Measurements from ENCODE around the gene SPOCD1. TPM values are rescaled to one million over a fixed set of nuclear protein-coding genes. Genes with fewer than 3 reads are reported as not detected.
A peak's percentile ranks its signal among the peaks of the same experiment; 100 is the strongest.

SPOCD1 gene
- polyA plus RNA-seq, 1 of the 3 experiments (the other 2 are of a cell fraction): 10.7 TPM

- Histone ChIP-seq H3K79me2 (ENCODE audit: insufficient read depth) (peaks cover 17% of the 10 kb centered on the region), H3K4me1 (ENCODE audit: control insufficient read depth in 1 of 2, insufficient read depth in 2 of 2, low read depth in 1 of 2, low read length in 1 of 2) (peaks cover 7 to 31% of the 10 kb centered on the region in 2 experiments; a peak in 3 of 4 replicates), H3F3A (replicated peaks; ENCODE audit: insufficient read depth) (peaks cover 8% of the 10 kb centered on the region), H3K4me2 (no peak overlapping the region), H3K27me3 (ENCODE audit: insufficient read depth) (no peaks in the 10 kb centered on the region), H3K9ac (no peak overlapping the region), H3K36me3 (replicated peaks in 1 of 2; ENCODE audit: control insufficient read depth in 1 of 2, insufficient read depth in 2 of 2, low read length in 1 of 2) (no peaks in the 10 kb centered on the region), H2AFZ (ENCODE audit: low read depth) (no peak overlapping the region), H4K20me1 (ENCODE audit: insufficient read depth) (no peaks in the 10 kb centered on the region), H3K4me3 (ENCODE audit: low read depth in 2 of 2, low read length in 1 of 2) (no peak overlapping the region), H3K27ac (ENCODE audit: low read depth in 2 of 2, low read length in 1 of 2) (no peak overlapping the region), H3K9me2 (no peaks in the 10 kb centered on the region), H3K9me3 (no peaks in the 10 kb centered on the region)
- POLR2A ChIA-PET: no interaction called here
- WGBS (ENCODE audit: low lambda C conversion rate): 80% methylated on average over 1 of the region's 16 CpGs
- TF ChIP-seq POLR2AphosphoS5 (IDR thresholded peaks at IDR 0.05; ENCODE audit: low read depth, low read length): no peak
- TF ChIP-seq EP300 (IDR thresholded peaks at IDR 0.05; ENCODE audit: borderline replicate concordance in 1 of 2, low read depth in 1 of 2, low read length in 1 of 2): no peak
- TF ChIP-seq MXI1 (IDR thresholded peaks at IDR 0.05; ENCODE audit: low read depth, low read length): no peak
- TF ChIP-seq SMC3 (IDR thresholded peaks at IDR 0.05; ENCODE audit: low read depth, low read length): no peak
- no peak for TF ChIP-seq IRF3 (IDR thresholded peaks at IDR 0.05; ENCODE audit: low read depth, low read length)
- TF ChIP-seq ELF1 (IDR thresholded peaks at IDR 0.05): no peak
- no peak for TF ChIP-seq FOXJ3 (CRISPR knock-in tag; IDR thresholded peaks at IDR 0.05)
- no peak for TF ChIP-seq RXRA (IDR thresholded peaks at IDR 0.05; ENCODE audit: borderline replicate concordance, low read depth)
- TF ChIP-seq TCF12 (IDR thresholded peaks at IDR 0.05): no peak
- TF ChIP-seq TEAD4 (IDR thresholded peaks at IDR 0.05; ENCODE audit: borderline replicate concordance, insufficient read depth): no peak
- DNase-seq: no peak
- CTCF ChIA-PET: interaction anchor here (0.7 to 7.9 kb wide), 4 partner anchors 10 to 164 kb away, joined by 3 to 62 read pairs (median 8); no protein-coding TSS in a partner anchor
These were observed 15.7 kb downstream of the SPOCD1 start for GRCh38 chr1:31799895-31800673.

GRCh38 chr1:31799196-31799894, 16.5 kb downstream of the SPOCD1 start:
- peak overlapping the region in 1 of 2 experiments; percentile 74; a peak in 2 of 4 replicates for H3K27ac ChIP-seq (ENCODE audit: low read depth in 2 of 2, low read length in 1 of 2)
- no peak for DNase-seq
- H3K27me3 ChIP-seq (ENCODE audit: insufficient read depth): no peaks in the 10 kb centered on the region
- no peak overlapping the region for H3K9ac ChIP-seq
- H3K4me2 ChIP-seq: peak overlapping the region; percentile 94
- H4K20me1 ChIP-seq (ENCODE audit: insufficient read depth): no peaks in the 10 kb centered on the region
- H3K79me2 ChIP-seq (ENCODE audit: insufficient read depth): peaks cover 17% of the 10 kb centered on the region
- peaks cover 8% of the 10 kb centered on the region for H3F3A ChIP-seq (replicated peaks; ENCODE audit: insufficient read depth)
- no peaks in the 10 kb centered on the region for H3K9me3 ChIP-seq
- H3K36me3 ChIP-seq (replicated peaks in 1 of 2; ENCODE audit: control insufficient read depth in 1 of 2, insufficient read depth in 2 of 2, low read length in 1 of 2): no peaks in the 10 kb centered on the region
- H2AFZ ChIP-seq (ENCODE audit: low read depth): peak overlapping the region; percentile 48
- H3K4me1 ChIP-seq (ENCODE audit: control insufficient read depth in 1 of 2, insufficient read depth in 2 of 2, low read depth in 1 of 2, low read length in 1 of 2): peaks cover 7 to 31% of the 10 kb centered on the region in 2 experiments; a peak in 3 of 4 replicates
- ChIA-PET CTCF (interaction anchor here (1.7 to 7.9 kb wide), 3 partner anchors 10 to 164 kb away, joined by 4 to 62 read pairs (median 13); no protein-coding TSS in a partner anchor), POLR2A (no interaction called here)
- WGBS (ENCODE audit: low lambda C conversion rate): 90% methylated on average over 3 of the region's 9 CpGs
- H3K4me3 ChIP-seq (ENCODE audit: low read depth in 2 of 2, low read length in 1 of 2): 0 out of 4 replicates have a peak overlapping the region, but pooled peaks of 1 of the 2 experiments have one; percentile 65
- no peak for TF ChIP-seq MEF2A (IDR thresholded peaks at IDR 0.05; ENCODE audit: borderline replicate concordance, low read depth)
- no peak for TF ChIP-seq PBX3 (IDR thresholded peaks at IDR 0.05)
- TF ChIP-seq GATA2 (CRISPR knock-in tag; IDR thresholded peaks at IDR 0.05): no peak
- TF ChIP-seq EZH2phosphoT487 (IDR thresholded peaks at IDR 0.05; ENCODE audit: borderline replicate concordance, low read depth): no peak
- TF ChIP-seq SMC3 (IDR thresholded peaks at IDR 0.05; ENCODE audit: low read depth, low read length): no peak
- H3K9me2 ChIP-seq: no peaks in the 10 kb centered on the region

Measured in SK-N-SH (cell line).